B cell (primary cell): ENCODE measurements around the gene ARID3C. TPM values are rescaled to one million over a fixed set of nuclear protein-coding genes. Genes with fewer than 3 reads are reported as not detected.

Source experiments
- ATAC-seq: fragments of 200-7000 bp; cut with Tn5 transposase; one replicate; pipeline ENCODE4 v1.10.0; 2021; ENCODE audit warnings: low read depth, mild to moderate bottlenecking, moderate number of reproducible peaks, moderate library complexity
- CTCF ChIA-PET: fragments of 350-600 bp; sonication (Branson Sonifier 250); formaldehyde crosslinking; loops from one replicate; lab custom pipeline; 2021; ENCODE audit warnings: antibody characterized with exemption, inconsistent platforms; lab: Charles Lee
- POLR2A ChIA-PET: fragments of 350-600 bp; sonication (Branson Sonifier 250); formaldehyde crosslinking; loops from one replicate; lab custom pipeline; 2021; ENCODE audit warnings: antibody characterized with exemption; lab: Charles Lee
- DNase-seq: peaks from one replicate; pipeline ENCODE4 v3.0.0; 2013
- H2AFZ ChIP-seq: 2 replicates; pipeline ENCODE4 v1.6.1; 2012; ENCODE audit warnings: mild to moderate bottlenecking, low read depth, low read length; ENCODE audit not compliant: insufficient read depth, poor library complexity, severe bottlenecking
- H3K27ac ChIP-seq, 2 donors: 1 replicate in 1 of 2; 2 replicates in 1 of 2; pipeline ENCODE4 v1.5.1; 2012 to 2013; ENCODE audit warnings: low read length in 2 of 2, mild to moderate bottlenecking in 2 of 2, moderate library complexity in 1 of 2
- H3K27me3 ChIP-seq, 4 experiments: fragments of 200-600 bp in 1 of 4; sonication (generic) in 1 of 4; replicated peaks in 1 of 4; 1 replicate in 2 of 4; 2 replicates in 2 of 4; pipeline versions ENCODE4 v1.6.1 to v1.7.0; 2013 to 2016; ENCODE audit warnings: low read length in 3 of 4, mild to moderate bottlenecking in 2 of 4, mixed read lengths in 1 of 4, moderate library complexity in 1 of 4; ENCODE audit not compliant: insufficient read depth in 4 of 4, control insufficient read depth in 3 of 4; ENCODE audit errors: control extremely low read depth in 1 of 4
- H3K36me3 ChIP-seq, 2 experiments: replicated peaks in 1 of 2; 1 replicate in 1 of 2; 2 replicates in 1 of 2; pipeline versions ENCODE4 v1.6.1 to v1.7.1; 2013; ENCODE audit warnings: low read length in 1 of 2; ENCODE audit not compliant: insufficient read depth in 2 of 2, control insufficient read depth in 1 of 2; ENCODE audit errors: control extremely low read depth in 1 of 2, extremely low read depth in 1 of 2
- H3K4me1 ChIP-seq, 2 donors: fragments of 200-600 bp in 1 of 2; sonication (generic) in 1 of 2; 1 replicate in 1 of 2; 2 replicates in 1 of 2; pipeline versions ENCODE4 v1.5.1 to v1.6.1; 2013 to 2017; ENCODE audit warnings: low read length in 2 of 2; ENCODE audit not compliant: control insufficient read depth in 2 of 2, insufficient read depth in 2 of 2
- H3K4me2 ChIP-seq: replicated peaks from 2 replicates; pipeline ENCODE3; 2012; ENCODE audit warnings: mild to moderate bottlenecking, low read depth, low read length; ENCODE audit not compliant: poor library complexity, severe bottlenecking
- H3K4me3 ChIP-seq, 5 experiments: fragments of 200-600 bp in 1 of 5; sonication (generic) in 1 of 5; 1 replicate in 3 of 5; 2 replicates in 2 of 5; pipeline versions ENCODE4 v1.5.1 to v1.7.0; 2011 to 2016; ENCODE audit warnings: low read length in 4 of 5, mild to moderate bottlenecking in 4 of 5, low read depth in 2 of 5, control low read depth in 1 of 5, moderate library complexity in 1 of 5; ENCODE audit not compliant: insufficient read depth in 1 of 5; ENCODE audit errors: control extremely low read depth in 1 of 5, extremely low read depth in 1 of 5
- H3K79me2 ChIP-seq: fragments of 200-600 bp; sonication (generic); one replicate; pipeline ENCODE4 v1.6.0; 2016; ENCODE audit warnings: low read length; ENCODE audit not compliant: control insufficient read depth, insufficient read depth
- H3K9ac ChIP-seq: fragments of 200-600 bp; sonication (generic); 2 replicates; pipeline ENCODE4 v1.6.1; 2017; ENCODE audit warnings: mild to moderate bottlenecking, low read length, moderate library complexity
- H3K9me3 ChIP-seq, 3 donors: one replicate each; pipeline versions ENCODE4 v1.6.1 to v1.7.1; 2013; ENCODE audit warnings: low read length in 2 of 3; ENCODE audit not compliant: control insufficient read depth in 2 of 3, insufficient read depth in 1 of 3; ENCODE audit errors: control extremely low read depth in 1 of 3
- H4K20me1 ChIP-seq: 2 replicates; pipeline ENCODE4 v1.6.0; 2012; ENCODE audit warnings: mild to moderate bottlenecking, low read length; ENCODE audit not compliant: insufficient read depth, control insufficient read depth, poor library complexity, severe bottlenecking
- H3K27ac Mint-ChIP-seq: one replicate; pipeline ENCODE4 v1.8.0; 2021; ENCODE audit warnings: mixed read lengths
- H3K27me3 Mint-ChIP-seq: one replicate; pipeline ENCODE4 v1.8.0; 2021; ENCODE audit warnings: mixed read lengths
- H3K4me1 Mint-ChIP-seq: one replicate; pipeline ENCODE4 v1.8.0; 2021; ENCODE audit warnings: mixed read lengths
- H3K4me3 Mint-ChIP-seq: one replicate; pipeline ENCODE4 v1.8.0; 2021; ENCODE audit warnings: mixed read lengths
- H3K9me3 Mint-ChIP-seq: one replicate; pipeline ENCODE4 v1.8.0; 2022; ENCODE audit warnings: mixed read lengths; ENCODE audit not compliant: insufficient read depth
- EZH2 ChIP-seq: IDR thresholded peaks from 2 replicates; pipeline ENCODE4 v1.6.1; 2012; ENCODE audit warnings: borderline replicate concordance, low read depth, mild to moderate bottlenecking, moderate library complexity, low read length; ENCODE audit not compliant: insufficient read depth, poor library complexity, severe bottlenecking
- WGBS: methylation state at CpG from one replicate; pipeline ENCODE4 v1.1.5; 2013; ENCODE audit warnings: missing lambda C conversion rate; ENCODE audit not compliant: insufficient coverage; 5-methylcytosine and 5-hydroxymethylcytosine counted together
- intact Hi-C: fragments of 100-400 bp; cut with micrococcal nuclease; formaldehyde crosslinking; loops from one replicate; pipeline ENCODE4 v1.10.0; 2022
- polyA plus RNA-seq: library from polyadenylated mRNA; depleted of rRNA; stranded (reverse); fragments of >200 nt; gene quantifications from 2 replicates; pipeline ENCODE4 v1.2.3, GENCODE V29; 2012
- total RNA-seq, 2 donors: library from RNA; stranded (reverse); fragments of 120-200 nt in 1 of 2; gene quantifications; 1 replicate in 1 of 2; 2 replicates in 1 of 2; pipeline versions ENCODE4 v1.2.3 to v1.2.4, GENCODE V29; 2013 to 2022
- TF ChIP-seq, protein P1 (sequence below): fragments of 200-600 bp; IDR thresholded peaks from one replicate; pipeline ENCODE4 v1.8.0; 2022; ENCODE audit warnings: antibody characterized with exemption, mild to moderate bottlenecking

ARID3C gene
- total and polyA plus RNA-seq, 2 donors (not counting 1 experiment from before 2014, with no cell fraction given) = not detected

GRCh38 chr9:34572628-34573027 lies 56.2 kb downstream of the ARID3C start:
- H3K27me3 Mint-ChIP-seq = peaks cover 55% of the 10 kb centered on the region
- DNase-seq = no peak
- H3K27ac Mint-ChIP-seq = no peak overlapping the region
- H3K4me1 Mint-ChIP-seq = peaks cover 6% of the 10 kb centered on the region
- ATAC-seq = no peak
- H3K9ac ChIP-seq = no peak overlapping the region
- no peak overlapping the region for H3K4me3 Mint-ChIP-seq
- no peaks in the 10 kb centered on the region for H3K79me2 ChIP-seq
- peaks cover 0 to 43% (median 15%) of the 10 kb centered on the region in 4 experiments for H3K27me3 ChIP-seq
- no peaks in the 10 kb centered on the region for H3K9me3 Mint-ChIP-seq
- ChIA-PET CTCF (no interaction called here), POLR2A (no interaction called here)
- H3K9me3 ChIP-seq = peaks cover 0 to 3% (median 0%) of the 10 kb centered on the region in 3 donors
- WGBS = 88% methylated on average over 6 of the region's 6 CpGs
- intact Hi-C loops = no loop called here
- no peak overlapping the region for H3K4me2 ChIP-seq
- no peaks in the 10 kb centered on the region for H3K36me3 ChIP-seq
- no peak overlapping the region for H3K27ac ChIP-seq
- no peak overlapping the region for H2AFZ ChIP-seq
- TF ChIP-seq, protein P1, sequence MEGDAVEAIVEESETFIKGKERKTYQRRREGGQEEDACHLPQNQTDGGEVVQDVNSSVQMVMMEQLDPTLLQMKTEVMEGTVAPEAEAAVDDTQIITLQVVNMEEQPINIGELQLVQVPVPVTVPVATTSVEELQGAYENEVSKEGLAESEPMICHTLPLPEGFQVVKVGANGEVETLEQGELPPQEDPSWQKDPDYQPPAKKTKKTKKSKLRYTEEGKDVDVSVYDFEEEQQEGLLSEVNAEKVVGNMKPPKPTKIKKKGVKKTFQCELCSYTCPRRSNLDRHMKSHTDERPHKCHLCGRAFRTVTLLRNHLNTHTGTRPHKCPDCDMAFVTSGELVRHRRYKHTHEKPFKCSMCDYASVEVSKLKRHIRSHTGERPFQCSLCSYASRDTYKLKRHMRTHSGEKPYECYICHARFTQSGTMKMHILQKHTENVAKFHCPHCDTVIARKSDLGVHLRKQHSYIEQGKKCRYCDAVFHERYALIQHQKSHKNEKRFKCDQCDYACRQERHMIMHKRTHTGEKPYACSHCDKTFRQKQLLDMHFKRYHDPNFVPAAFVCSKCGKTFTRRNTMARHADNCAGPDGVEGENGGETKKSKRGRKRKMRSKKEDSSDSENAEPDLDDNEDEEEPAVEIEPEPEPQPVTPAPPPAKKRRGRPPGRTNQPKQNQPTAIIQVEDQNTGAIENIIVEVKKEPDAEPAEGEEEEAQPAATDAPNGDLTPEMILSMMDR = no peak
- no peak for TF ChIP-seq EZH2
- no peaks in the 10 kb centered on the region for H4K20me1 ChIP-seq
- H3K4me1 ChIP-seq = peaks cover 3 to 5% of the 10 kb centered on the region in 2 donors
- no peak overlapping the region for H3K4me3 ChIP-seq

GRCh38 chr9:34572092-34572491 lies 56.8 kb downstream of the ARID3C start:
- Histone ChIP-seq H3K4me1 (no peaks in the 10 kb centered on the region), H3K27ac (no peak overlapping the region), H3K9ac (no peak overlapping the region), H3K36me3 (no peaks in the 10 kb centered on the region), H3K4me3 (no peak overlapping the region), H3K4me2 (no peak overlapping the region), H2AFZ (no peak overlapping the region), H3K9me3 (peaks cover 0 to 3% (median 0%) of the 10 kb centered on the region in 3 donors), H4K20me1 (no peaks in the 10 kb centered on the region), H3K27me3 (peaks cover 0 to 38% (median 10%) of the 10 kb centered on the region in 4 experiments), H3K79me2 (no peaks in the 10 kb centered on the region)
- DNase-seq (no peak), ATAC-seq (no peak)
- ChIA-PET CTCF (no interaction called here), POLR2A (no interaction called here)
- Mint-ChIP-seq H3K27me3 (peaks cover 55% of the 10 kb centered on the region), H3K4me1 (peaks cover under 1% of the 10 kb centered on the region), H3K9me3 (no peaks in the 10 kb centered on the region), H3K4me3 (no peak overlapping the region), H3K27ac (no peak overlapping the region)
- intact Hi-C loops = no loop called here
- TF ChIP-seq, protein P1 = no peak
- no peak for TF ChIP-seq EZH2
